ENCODE results near the gene ARHGEF4.

DNA sequence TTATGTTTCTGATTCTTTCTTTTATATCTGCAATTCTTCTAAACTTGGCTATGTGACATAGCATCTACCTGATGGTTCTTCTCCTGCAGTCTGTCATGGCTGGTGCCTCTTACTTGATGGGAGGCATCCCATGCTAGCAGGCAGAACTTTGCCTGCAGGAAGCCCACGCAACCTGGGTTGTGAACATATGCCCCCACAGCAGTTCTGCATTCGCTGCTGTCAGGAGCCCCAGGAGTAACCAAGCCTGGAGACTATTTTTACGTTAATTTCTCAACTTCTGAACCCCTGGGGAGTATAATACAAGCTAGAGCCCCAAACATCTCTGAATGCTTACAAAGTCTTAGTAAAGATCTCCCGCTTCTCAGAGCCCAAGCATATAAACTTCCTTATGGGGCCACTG is 244.5 kb downstream of the ARHGEF4 start:
- TF ChIP-seq, protein P1, sequence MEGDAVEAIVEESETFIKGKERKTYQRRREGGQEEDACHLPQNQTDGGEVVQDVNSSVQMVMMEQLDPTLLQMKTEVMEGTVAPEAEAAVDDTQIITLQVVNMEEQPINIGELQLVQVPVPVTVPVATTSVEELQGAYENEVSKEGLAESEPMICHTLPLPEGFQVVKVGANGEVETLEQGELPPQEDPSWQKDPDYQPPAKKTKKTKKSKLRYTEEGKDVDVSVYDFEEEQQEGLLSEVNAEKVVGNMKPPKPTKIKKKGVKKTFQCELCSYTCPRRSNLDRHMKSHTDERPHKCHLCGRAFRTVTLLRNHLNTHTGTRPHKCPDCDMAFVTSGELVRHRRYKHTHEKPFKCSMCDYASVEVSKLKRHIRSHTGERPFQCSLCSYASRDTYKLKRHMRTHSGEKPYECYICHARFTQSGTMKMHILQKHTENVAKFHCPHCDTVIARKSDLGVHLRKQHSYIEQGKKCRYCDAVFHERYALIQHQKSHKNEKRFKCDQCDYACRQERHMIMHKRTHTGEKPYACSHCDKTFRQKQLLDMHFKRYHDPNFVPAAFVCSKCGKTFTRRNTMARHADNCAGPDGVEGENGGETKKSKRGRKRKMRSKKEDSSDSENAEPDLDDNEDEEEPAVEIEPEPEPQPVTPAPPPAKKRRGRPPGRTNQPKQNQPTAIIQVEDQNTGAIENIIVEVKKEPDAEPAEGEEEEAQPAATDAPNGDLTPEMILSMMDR (IDR thresholded peaks at IDR 0.05): no peak
- TF ChIP-seq POLR2AphosphoS5 (IDR thresholded peaks at IDR 0.05; ENCODE audit: low read depth, low read length): no peak
- TF ChIP-seq TCF7L2 (IDR thresholded peaks at IDR 0.05; ENCODE audit: low read depth, low read length): no peak
- TF ChIP-seq SIN3A (IDR thresholded peaks at IDR 0.05; ENCODE audit: borderline replicate concordance, insufficient read depth, low read depth, low read length): no peak
